Body of pancreas (tissue), 4 donors: ENCODE measurements around the gene PLEKHB1.

Experiments used
- CTCF ChIP-seq, 7 experiments: fragments of 450-650 bp in 4 of 7; fragments of 200-600 bp in 3 of 7; sonication (generic) in 3 of 7; IDR thresholded peaks; one replicate each; pipeline ENCODE4 v1.5.1; 2016 to 2019; ENCODE audit warnings: antibody characterized with exemption in 7 of 7
- POLR2A ChIP-seq, 3 donors: fragments of 450-650 bp; IDR thresholded peaks; one replicate each; pipeline ENCODE4 v1.6.1; 2016; ENCODE audit warnings: antibody characterized with exemption in 3 of 3, mild to moderate bottlenecking in 2 of 3

GRCh38 chr11:73645121-73645969 is 1.0 kb upstream of the PLEKHB1 start:
- TF ChIP-seq POLR2A (IDR thresholded peaks at IDR 0.05) (no peak), CTCF (IDR thresholded peaks at IDR 0.05) (no peak)
